Endothelial cell of umbilical vein (primary cell): Measurements from ENCODE around the gene OR52M1.
"Not testable (repeated sequence)": the region's sequence is repeated elsewhere in the genome, so short reads cannot be mapped to it uniquely, and the experiment has no call there.

Experiments
- CTCF ChIP-seq, 2 donors: IDR thresholded peaks; 1 replicate in 1 of 2; 2 replicates in 1 of 2; pipeline ENCODE4 v1.5.1; 2011; ENCODE audit warnings: low read length in 2 of 2, mild to moderate bottlenecking in 2 of 2, moderate library complexity in 2 of 2, control low read depth in 1 of 2, inconsistent platforms in 1 of 2, low read depth in 1 of 2; ENCODE audit not compliant: insufficient read depth in 1 of 2; ENCODE audit errors: extremely low read depth in 1 of 2
- EZH2 ChIP-seq: IDR thresholded peaks from 2 replicates; pipeline ENCODE4 v1.6.1; 2012; ENCODE audit warnings: borderline replicate concordance, low read depth, mild to moderate bottlenecking, moderate library complexity, low read length, inconsistent platforms; ENCODE audit not compliant: severe bottlenecking
- FOS ChIP-seq: IDR thresholded peaks from 2 replicates; pipeline ENCODE4 v1.6.1; 2011; ENCODE audit warnings: mild to moderate bottlenecking, low read length, moderate library complexity, borderline replicate concordance; ENCODE audit not compliant: insufficient read depth
- JUN ChIP-seq: IDR thresholded peaks from 2 replicates; pipeline ENCODE4 v1.6.1; 2011; ENCODE audit warnings: borderline replicate concordance, low read depth; ENCODE audit not compliant: insufficient read length, insufficient read depth
- POLR2A ChIP-seq: IDR thresholded peaks from 2 replicates; pipeline ENCODE4 v1.6.1; 2012; ENCODE audit warnings: low read depth, mild to moderate bottlenecking, control low read depth, low read length
- POLR2AphosphoS5 ChIP-seq: IDR thresholded peaks from 2 replicates; pipeline ENCODE4 v1.6.1; 2012; ENCODE audit warnings: low read depth, mild to moderate bottlenecking, control low read depth, low read length, moderate library complexity; ENCODE audit not compliant: insufficient read depth

GRCh38 chr11:4531686-4532085 is 13.3 kb upstream of the OR52M1 start:
- not testable (repeated sequence) for TF ChIP-seq EZH2; CTCF (IDR thresholded peaks at IDR 0.05; ENCODE audit: extremely low read depth in 1 of 2, insufficient read depth in 1 of 2, low read depth in 1 of 2, low read length in 2 of 2); POLR2A; JUN; FOS; POLR2AphosphoS5
